H9 (cell line): ENCODE data around the gene SLC7A5. TPM values are rescaled to one million over a fixed set of nuclear protein-coding genes. Genes with fewer than 3 reads are reported as not detected.

Source experiments
- DNase-seq: peaks from one replicate; pipeline ENCODE4 v3.0.0-alpha.2; 2017
- H2AFZ ChIP-seq: one replicate; pipeline ENCODE4 v1.6.1; 2013; ENCODE audit warnings: mild to moderate bottlenecking, low read length, control low read depth, moderate library complexity
- H2AK5ac ChIP-seq: 2 replicates; pipeline ENCODE4 v1.6.1; 2013; ENCODE audit warnings: low read length, control low read depth, mixed read lengths; ENCODE audit not compliant: insufficient read length
- H2BK120ac ChIP-seq: one replicate; pipeline ENCODE4 v1.6.1; 2013; ENCODE audit warnings: low read depth, mild to moderate bottlenecking, low read length, control low read depth, inconsistent platforms; ENCODE audit not compliant: poor library complexity, severe bottlenecking
- H2BK12ac ChIP-seq: 2 replicates; pipeline ENCODE4 v1.6.1; 2013; ENCODE audit warnings: low read length, control low read depth, mixed read lengths, low read depth; ENCODE audit not compliant: insufficient read length
- H2BK15ac ChIP-seq: 2 replicates; pipeline ENCODE4 v1.6.1; 2013; ENCODE audit warnings: low read depth, low read length, control low read depth
- H2BK20ac ChIP-seq: one replicate; pipeline ENCODE4 v1.6.1; 2013; ENCODE audit warnings: low read depth, mild to moderate bottlenecking, low read length, control low read depth, inconsistent platforms; ENCODE audit not compliant: poor library complexity, severe bottlenecking
- H2BK5ac ChIP-seq: 2 replicates; pipeline ENCODE4 v1.6.1; 2013; ENCODE audit warnings: low read length, control low read depth, mixed read lengths; ENCODE audit not compliant: insufficient read length
- H3K14ac ChIP-seq: 2 replicates; pipeline ENCODE4 v1.6.1; 2013; ENCODE audit warnings: low read length, control low read depth; ENCODE audit not compliant: insufficient read depth
- H3K18ac ChIP-seq: 2 replicates; pipeline ENCODE4 v1.6.1; 2013; ENCODE audit warnings: low read depth, mild to moderate bottlenecking, mixed read lengths, low read length, control low read depth; ENCODE audit not compliant: insufficient read length
- H3K23ac ChIP-seq: 2 replicates; pipeline ENCODE4 v1.6.1; 2013; ENCODE audit warnings: low read length, control low read depth, mixed read lengths, low read depth; ENCODE audit not compliant: insufficient read length
- H3K23me2 ChIP-seq: 2 replicates; pipeline ENCODE4 v1.6.1; 2013; ENCODE audit warnings: low read depth, mild to moderate bottlenecking, mixed read lengths, low read length, control low read depth; ENCODE audit not compliant: insufficient read length, poor library complexity, severe bottlenecking
- H3K27ac ChIP-seq: 2 replicates; pipeline ENCODE4 v1.5.1; 2013; ENCODE audit warnings: low read length, control low read depth, mixed read lengths, low read depth; ENCODE audit not compliant: insufficient read length
- H3K27me3 ChIP-seq: 2 replicates; pipeline ENCODE4 v1.6.1; 2013; ENCODE audit warnings: low read length, control low read depth, inconsistent platforms; ENCODE audit not compliant: insufficient read depth
- H3K4ac ChIP-seq: 2 replicates; pipeline ENCODE4 v1.6.1; 2013; ENCODE audit warnings: low read depth, mild to moderate bottlenecking, control low read depth, inconsistent platforms, low read length, moderate library complexity
- H3K4me1 ChIP-seq: 2 replicates; pipeline ENCODE4 v1.6.1; 2013; ENCODE audit warnings: low read length, control low read depth, inconsistent platforms; ENCODE audit not compliant: insufficient read depth
- H3K4me2 ChIP-seq: 2 replicates; pipeline ENCODE4 v1.6.1; 2013; ENCODE audit warnings: low read length, control low read depth, mixed read lengths; ENCODE audit not compliant: insufficient read length, insufficient read depth
- H3K56ac ChIP-seq: 2 replicates; pipeline ENCODE4 v1.6.1; 2013; ENCODE audit warnings: low read depth, mild to moderate bottlenecking, mixed read lengths, low read length, control low read depth; ENCODE audit not compliant: insufficient read length
- H3K79me1 ChIP-seq: 2 replicates; pipeline ENCODE4 v1.6.1; 2013; ENCODE audit warnings: low read depth, mild to moderate bottlenecking, moderate library complexity, low read length, control low read depth, inconsistent platforms; ENCODE audit not compliant: insufficient read depth, poor library complexity, severe bottlenecking
- H3K79me2 ChIP-seq: 2 replicates; pipeline ENCODE4 v1.6.1; 2013; ENCODE audit warnings: low read length, control low read depth, inconsistent platforms; ENCODE audit not compliant: insufficient read depth
- H3K9ac ChIP-seq: 2 replicates; pipeline ENCODE4 v1.6.1; 2013; ENCODE audit warnings: low read length, control low read depth, mixed read lengths; ENCODE audit not compliant: insufficient read length; ENCODE audit errors: extremely low read depth
- H3K9me3 ChIP-seq: one replicate; pipeline ENCODE4 v1.6.1; 2013; ENCODE audit warnings: low read depth, low read length, inconsistent platforms; ENCODE audit not compliant: control insufficient read depth
- H3T11ph ChIP-seq: one replicate; pipeline ENCODE4 v1.6.1; 2013; ENCODE audit warnings: mild to moderate bottlenecking, low read length, control low read depth, inconsistent platforms
- H4K20me1 ChIP-seq: one replicate; pipeline ENCODE4 v1.6.1; 2013; ENCODE audit not compliant: control insufficient read depth, insufficient read length, insufficient read depth
- H4K5ac ChIP-seq: 2 replicates; pipeline ENCODE4 v1.6.1; 2013; ENCODE audit warnings: low read depth, mild to moderate bottlenecking, mixed read lengths, low read length, control low read depth; ENCODE audit not compliant: insufficient read length
- H4K8ac ChIP-seq: replicated peaks from 2 replicates; pipeline ENCODE4 v1.6.1; 2013; ENCODE audit warnings: low read length, control low read depth, mixed read lengths, low read depth; ENCODE audit not compliant: insufficient read length
- H4K91ac ChIP-seq: 2 replicates; pipeline ENCODE4 v1.6.1; 2013; ENCODE audit warnings: low read depth, mild to moderate bottlenecking, moderate library complexity, mixed read lengths, low read length, control low read depth; ENCODE audit not compliant: insufficient read length
- H3K27ac Mint-ChIP-seq, 3 experiments: 2 replicates in 2 of 3; 3 replicates in 1 of 3; pipeline ENCODE4 v1.8.0; 2020 to 2021; ENCODE audit warnings: mixed read lengths in 3 of 3, mild to moderate bottlenecking in 1 of 3, moderate library complexity in 1 of 3
- H3K27me3 Mint-ChIP-seq: 2 replicates; pipeline ENCODE4 v1.8.0; 2021; ENCODE audit warnings: low read depth, mild to moderate bottlenecking, moderate library complexity, mixed read lengths
- H3K36me3 Mint-ChIP-seq, 3 experiments: 2 replicates in 2 of 3; 3 replicates in 1 of 3; pipeline ENCODE4 v1.8.0; 2020 to 2021; ENCODE audit warnings: low read depth in 3 of 3, mixed read lengths in 3 of 3; ENCODE audit not compliant: insufficient read depth in 1 of 3
- H3K4me1 Mint-ChIP-seq, 2 experiments: 2 replicates each; pipeline ENCODE4 v1.8.0; 2020; ENCODE audit warnings: mixed read lengths in 2 of 2
- H3K4me3 Mint-ChIP-seq, 2 experiments: 2 replicates in 1 of 2; 3 replicates in 1 of 2; pipeline ENCODE4 v1.8.0; 2020 to 2021; ENCODE audit warnings: mild to moderate bottlenecking in 2 of 2, mixed read lengths in 2 of 2, moderate library complexity in 1 of 2
- H3K9me3 Mint-ChIP-seq, 2 experiments: 2 replicates in 1 of 2; 3 replicates in 1 of 2; pipeline ENCODE4 v1.8.0; 2020; ENCODE audit warnings: mild to moderate bottlenecking in 2 of 2, mixed read lengths in 2 of 2, moderate library complexity in 1 of 2
- WGBS: extraction: QIAGEN DNeasy Blood & Tissue Kit; methylation state at CpG from one replicate; pipeline ENCODE4 v1.1.7; 2013; ENCODE audit warnings: missing lambda C conversion rate, low lambda C conversion rate, mixed read lengths; ENCODE audit not compliant: insufficient read length; ENCODE audit errors: extremely low coverage; 5-methylcytosine and 5-hydroxymethylcytosine counted together
- total RNA-seq: library from RNA; stranded (reverse); gene quantifications from 2 replicates; pipeline ENCODE4 v1.2.1, GENCODE V29; 2021
- TF ChIP-seq, protein P1 (sequence below): fragments of 200-600 bp; sonication (generic); conservative IDR thresholded peaks from 3 replicates; pipeline ENCODE4 v1.8.0; 2021; ENCODE audit warnings: antibody characterized with exemption, mild to moderate bottlenecking

The SLC7A5 gene
- total RNA-seq, 1 experiment from 2014 or later = 217 TPM

DNA sequence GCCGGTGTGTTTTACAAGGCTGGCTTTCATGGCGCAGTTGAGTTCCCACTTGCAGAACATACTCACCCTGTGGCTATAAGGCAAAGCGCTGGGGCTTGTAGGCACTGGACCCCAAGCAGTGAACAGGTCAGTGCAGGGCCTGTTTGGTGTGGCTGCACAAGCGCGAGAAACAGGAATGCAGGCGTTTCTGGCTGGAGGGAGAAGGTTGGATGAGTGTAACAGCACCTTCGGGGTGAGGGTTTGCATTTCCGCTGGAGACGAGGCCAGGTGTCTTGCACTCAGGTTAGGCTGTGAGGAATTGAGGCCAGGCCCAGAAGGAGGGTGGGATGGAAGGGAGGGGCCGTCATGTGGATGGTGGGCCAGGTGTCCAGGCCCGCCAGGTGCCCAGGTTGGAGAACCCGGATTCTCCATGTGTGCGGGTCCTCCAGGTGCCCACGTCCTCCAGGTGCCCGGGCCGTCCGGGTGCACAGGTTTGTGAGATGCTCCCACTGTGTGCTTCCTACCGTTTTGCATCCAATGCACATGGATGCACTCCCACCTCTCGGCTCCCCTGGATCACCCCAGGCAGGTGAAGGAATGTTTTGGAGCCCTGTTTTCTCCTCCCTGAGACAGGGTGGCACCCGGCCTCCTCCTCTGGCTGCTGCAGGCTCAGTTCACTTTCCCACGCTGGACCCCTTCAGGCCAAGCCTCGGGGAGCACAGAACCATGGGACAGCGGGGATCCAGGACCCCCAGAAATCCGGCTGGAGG, 46.0 kb downstream of the SLC7A5 start:
- H3K9me3 ChIP-seq = no peaks in the 10 kb centered on the region
- no peak overlapping the region for H3T11ph ChIP-seq
- peaks cover 4% of the 10 kb centered on the region for H3K4me1 ChIP-seq
- WGBS = no CpG with 5 or more reads among the region's 24 CpGs
- H3K9me3 Mint-ChIP-seq = peaks cover under 1 to 5% of the 10 kb centered on the region in 2 experiments; a peak in 3 of 5 replicates
- peaks cover 7% of the 10 kb centered on the region; the same call in 1 of the 2 replicates for H3K27me3 Mint-ChIP-seq
- TF ChIP-seq, protein P1, sequence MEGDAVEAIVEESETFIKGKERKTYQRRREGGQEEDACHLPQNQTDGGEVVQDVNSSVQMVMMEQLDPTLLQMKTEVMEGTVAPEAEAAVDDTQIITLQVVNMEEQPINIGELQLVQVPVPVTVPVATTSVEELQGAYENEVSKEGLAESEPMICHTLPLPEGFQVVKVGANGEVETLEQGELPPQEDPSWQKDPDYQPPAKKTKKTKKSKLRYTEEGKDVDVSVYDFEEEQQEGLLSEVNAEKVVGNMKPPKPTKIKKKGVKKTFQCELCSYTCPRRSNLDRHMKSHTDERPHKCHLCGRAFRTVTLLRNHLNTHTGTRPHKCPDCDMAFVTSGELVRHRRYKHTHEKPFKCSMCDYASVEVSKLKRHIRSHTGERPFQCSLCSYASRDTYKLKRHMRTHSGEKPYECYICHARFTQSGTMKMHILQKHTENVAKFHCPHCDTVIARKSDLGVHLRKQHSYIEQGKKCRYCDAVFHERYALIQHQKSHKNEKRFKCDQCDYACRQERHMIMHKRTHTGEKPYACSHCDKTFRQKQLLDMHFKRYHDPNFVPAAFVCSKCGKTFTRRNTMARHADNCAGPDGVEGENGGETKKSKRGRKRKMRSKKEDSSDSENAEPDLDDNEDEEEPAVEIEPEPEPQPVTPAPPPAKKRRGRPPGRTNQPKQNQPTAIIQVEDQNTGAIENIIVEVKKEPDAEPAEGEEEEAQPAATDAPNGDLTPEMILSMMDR = no peak
- no peak overlapping the region for H3K23ac ChIP-seq
- peaks cover 68 to 79% of the 10 kb centered on the region in 2 experiments for H3K4me1 Mint-ChIP-seq
- H4K20me1 ChIP-seq = no peaks in the 10 kb centered on the region
- H2BK15ac ChIP-seq = no peak overlapping the region
- H3K27ac ChIP-seq = no peak overlapping the region
- no peak overlapping the region for H2AK5ac ChIP-seq
- no peak overlapping the region for H3K4me2 ChIP-seq
- no peaks in the 10 kb centered on the region for H3K79me2 ChIP-seq
- H3K56ac ChIP-seq = no peak overlapping the region
- no peak overlapping the region; a peak in 2 of 5 replicates for H3K4me3 Mint-ChIP-seq
- no peak overlapping the region for H2AFZ ChIP-seq
- no peak overlapping the region for H2BK20ac ChIP-seq
- H2BK120ac ChIP-seq = no peak overlapping the region
- H4K91ac ChIP-seq = no peak overlapping the region
- no peak for DNase-seq
- no peak overlapping the region for H3K14ac ChIP-seq
- no peaks in the 10 kb centered on the region for H3K23me2 ChIP-seq
- peak overlapping the region in 2 of 3 experiments; percentile 57 to 82; a peak in 3 of 7 replicates for H3K27ac Mint-ChIP-seq
- H3K36me3 Mint-ChIP-seq = peaks cover 0 to 4% (median 0%) of the 10 kb centered on the region in 3 experiments; a peak in 1 of 7 replicates
- no peak overlapping the region for H2BK5ac ChIP-seq
- no peak overlapping the region for H3K9ac ChIP-seq
- no peaks in the 10 kb centered on the region for H3K79me1 ChIP-seq
- H4K5ac ChIP-seq = no peak overlapping the region
- no peak overlapping the region for H3K4ac ChIP-seq
- H3K27me3 ChIP-seq = no peaks in the 10 kb centered on the region
- no peak overlapping the region for H4K8ac ChIP-seq
- H3K18ac ChIP-seq = peak overlapping the region; percentile 48
- H2BK12ac ChIP-seq = no peak overlapping the region
